HepG2 (cell line): Measurements from ENCODE around the gene QSOX1. TPM values are rescaled to one million over a fixed set of nuclear protein-coding genes. Genes with fewer than 3 reads are reported as not detected.

Experiments
- ATAC-seq: fragments of 200-7000 bp; cut with Tn5 transposase; 3 replicates; pipeline ENCODE4 v1.9.1; 2020; ENCODE audit warnings: mild to moderate bottlenecking, moderate library complexity
- BruUV-seq: library from RNA; stranded (reverse); fragments of 400-500 nt; replicated peaks from 2 replicates; lab custom pipeline; 2021; lab: Mats Ljungman, UMichigan
- CTCF ChIA-PET: fragments of 300-600 bp; formaldehyde crosslinking; extraction: SDS; loops from one replicate; lab custom pipeline; 2021; ENCODE audit warnings: low total read pairs, inconsistent platforms, low intra/inter-chr PET ratio; lab: Yijun Ruan, JAX
- POLR2A ChIA-PET: fragments of 350-600 bp; sonication (Branson Sonifier 250); formaldehyde crosslinking; loops from one replicate; lab custom pipeline; 2020; ENCODE audit warnings: antibody characterized with exemption, inconsistent platforms; lab: Yijun Ruan, JAX
- DNase-seq: peaks from one replicate; pipeline ENCODE4 v3.0.0-alpha.2; 2015; ENCODE audit warnings: low spot score
- FAIRE-seq: peaks from 3 replicates; lab custom pipeline; 2011; peaks lifted over from hg19 to GRCh38; lab: Jason Lieb, UNC
- H2AFZ ChIP-seq: one replicate; pipeline ENCODE4 v1.6.1; 2011; ENCODE audit warnings: low read length, inconsistent platforms
- H3K27ac ChIP-seq: fragments of 300-600 bp; 3 replicates; pipeline ENCODE4 v1.8.0; 2011; ENCODE audit warnings: mixed run types, mild to moderate bottlenecking, mixed read lengths, low read length, inconsistent platforms; ENCODE audit not compliant: insufficient read depth; ENCODE audit errors: extremely low read length
- H3K27me3 ChIP-seq, 2 experiments: fragments of 200-600 bp in 1 of 2; 2 replicates in 1 of 2; 3 replicates in 1 of 2; pipeline versions ENCODE4 v1.6.0 to v1.8.0; 2011; ENCODE audit warnings: low read length in 2 of 2, mild to moderate bottlenecking in 2 of 2, moderate library complexity in 2 of 2, inconsistent platforms in 1 of 2; ENCODE audit not compliant: insufficient read depth in 2 of 2, control insufficient read depth in 1 of 2
- H3K36me3 ChIP-seq, 2 experiments: fragments of 200-600 bp in 1 of 2; replicated peaks in 1 of 2; 2 replicates in 1 of 2; 3 replicates in 1 of 2; pipeline versions ENCODE4 v1.5.1 to v1.8.0; 2011; ENCODE audit warnings: low read length in 2 of 2, inconsistent platforms in 1 of 2; ENCODE audit not compliant: insufficient read depth in 2 of 2, control insufficient read depth in 1 of 2
- H3K4me1 ChIP-seq: 2 replicates; pipeline ENCODE4 v1.5.1; 2012; ENCODE audit warnings: low read length, inconsistent platforms; ENCODE audit not compliant: insufficient read depth
- H3K4me2 ChIP-seq: 2 replicates; pipeline ENCODE4 v1.6.0; 2011; ENCODE audit warnings: low read depth, low read length, inconsistent platforms
- H3K4me3 ChIP-seq, 3 experiments: fragments of 200-600 bp in 1 of 3; sonication (generic), shearing (Covaris generic) in 1 of 3; replicated peaks in 1 of 3; 2 replicates each; pipeline ENCODE4 v1.5.1; 2011 to 2016; ENCODE audit warnings: low read length in 3 of 3, inconsistent platforms in 2 of 3, low read depth in 2 of 3, mild to moderate bottlenecking in 2 of 3, control low read depth in 1 of 3, mixed read lengths in 1 of 3; ENCODE audit not compliant: insufficient read depth in 1 of 3
- H3K79me2 ChIP-seq: one replicate; pipeline ENCODE4 v1.6.1; 2011; ENCODE audit warnings: low read length, inconsistent platforms; ENCODE audit not compliant: insufficient read depth
- H3K9ac ChIP-seq: 2 replicates; pipeline ENCODE4 v1.6.0; 2011; ENCODE audit warnings: mild to moderate bottlenecking, low read depth, low read length, inconsistent platforms; ENCODE audit not compliant: insufficient read depth
- H3K9me3 ChIP-seq: 2 replicates; pipeline ENCODE4 v1.5.1; 2012; ENCODE audit warnings: mild to moderate bottlenecking, low read length
- H4K20me1 ChIP-seq: 2 replicates; pipeline ENCODE4 v1.6.0; 2011; ENCODE audit warnings: inconsistent platforms, mild to moderate bottlenecking, low read length, moderate library complexity; ENCODE audit not compliant: insufficient read depth
- ATF3 ChIP-seq: sonication (generic); formaldehyde crosslinking; IDR thresholded peaks from 2 replicates; pipeline ENCODE4 v1.4.0; 2020; ENCODE audit warnings: missing genetic modification reagents
- MAFK ChIP-seq, 2 experiments: IDR thresholded peaks in 1 of 2; conservative IDR thresholded peaks in 1 of 2; 2 replicates each; pipeline ENCODE4 v1.6.1; 2011; ENCODE audit warnings: improper control_type of control experiment in 2 of 2, low read length in 2 of 2
- NCOA5 ChIP-seq: sonication (generic); formaldehyde crosslinking; IDR thresholded peaks from 2 replicates; pipeline ENCODE4 v1.4.0; 2020; ENCODE audit warnings: missing genetic modification reagents
- RFX5 ChIP-seq: IDR thresholded peaks from 2 replicates; pipeline ENCODE4 v1.6.1; 2011; ENCODE audit warnings: low read depth, low read length, improper control_type of control experiment
- SRSF9 ChIP-seq: fragments of 200-400 bp; formaldehyde crosslinking; IDR thresholded peaks from 2 replicates; pipeline ENCODE4 v1.6.1; 2018; ENCODE audit warnings: borderline replicate concordance, mild to moderate bottlenecking, low read depth, low read length; ENCODE audit not compliant: insufficient read depth, poor library complexity, severe bottlenecking
- ZBTB8A ChIP-seq: sonication (generic); formaldehyde crosslinking; IDR thresholded peaks from 2 replicates; pipeline ENCODE4 v1.4.0; 2020; ENCODE audit warnings: mild to moderate bottlenecking, low read depth, missing genetic modification reagents, borderline replicate concordance
- ZNF260 ChIP-seq: sonication (generic); formaldehyde crosslinking; IDR thresholded peaks from 2 replicates; pipeline ENCODE4 v1.4.0; 2020; ENCODE audit warnings: missing genetic modification reagents, low read depth, mild to moderate bottlenecking, borderline replicate concordance
- ZNF546 ChIP-seq: sonication (generic); formaldehyde crosslinking; conservative IDR thresholded peaks from 2 replicates; pipeline ENCODE4 v1.8.1; 2023; ENCODE audit warnings: mild to moderate bottlenecking, missing genetic modification reagents
- ZNF83 ChIP-seq: sonication (generic); formaldehyde crosslinking; IDR thresholded peaks from 2 replicates; pipeline ENCODE4 v1.4.0; 2020; ENCODE audit warnings: missing genetic modification reagents, mild to moderate bottlenecking, borderline replicate concordance
- WGBS: methylation state at CpG from one replicate; pipeline ENCODE4 v1.1.6; 2017; ENCODE audit warnings: low lambda C conversion rate; 5-methylcytosine and 5-hydroxymethylcytosine counted together
- in situ Hi-C: cut with HindIII; loops from 2 replicates; pipeline ENCODE4 v1.10.0; 2017; ENCODE audit warnings: low pct_unique_long_range_greater_than_20kb; ENCODE audit not compliant: extremely low pct_ligation_motif_present
- intact Hi-C: fragments of 100-400 bp; cut with micrococcal nuclease; formaldehyde crosslinking; loops from one replicate; pipeline ENCODE4 v1.10.0; 2022; ENCODE audit not compliant: unreplicated experiment
- polyA plus RNA-seq, 8 experiments: library from polyadenylated mRNA; depleted of rRNA in 3 of 8; stranded (reverse) in 7 of 8; unstranded in 1 of 8; fragments of >200 nt; fragmentation: Illumina TruSeq in 4 of 8; extraction: Trizol in 4 of 8; gene quantifications; 2 replicates each; pipeline versions ENCODE4 v1.2.1 to v1.2.3, GENCODE V29; 2011 to 2016; ENCODE audit warnings: low read depth in 4 of 8, missing spikeins in 1 of 8, mixed read lengths in 1 of 8; ENCODE audit not compliant: insufficient read depth in 1 of 8
- total RNA-seq, 5 experiments: library from RNA; depleted of rRNA; stranded (reverse); fragments of >200 nt; fragmentation: Illumina TruSeq; extraction: Trizol; gene quantifications; 2 replicates each; pipeline ENCODE4 v1.2.3, GENCODE V29; 2016; ENCODE audit warnings: low read depth in 1 of 5

Gene QSOX1
- total and polyA plus RNA-seq, 2 of the 13 experiments (the other 11 are each of a cell fraction or from before 2014, with no cell fraction given) = 6.8 to 40.2 TPM

- no TSS peak for BruUV-seq
- no peak for DNase-seq
- no peak overlapping the region for H3K27ac ChIP-seq
- no peak for ATAC-seq
- WGBS = 86% methylated on average over 20 of the region's 23 CpGs
- in situ Hi-C loops = loop anchor here (10.0 kb wide), 1 partner anchor 83 kb away; no protein-coding TSS in a partner anchor
- no peaks in the 10 kb centered on the region for H3K79me2 ChIP-seq
- intact Hi-C loops = loop anchor here (10.0 kb wide), 1 partner anchor 63 kb away; no protein-coding TSS in a partner anchor
- ChIA-PET POLR2A (no interaction called here), CTCF (no interaction called here)
- no peak overlapping the region for H3K9ac ChIP-seq
- H3K4me3 ChIP-seq = no peak overlapping the region
- no peak for TF ChIP-seq SRSF9
- TF ChIP-seq ZNF260 (CRISPR knock-in tag) = no peak
- no peak for TF ChIP-seq ZNF83 (CRISPR knock-in tag)
- no peak for TF ChIP-seq NCOA5
- no peak for TF ChIP-seq MAFK (conservative IDR thresholded peaks at IDR 0.05 in 1 of 2, IDR thresholded peaks at IDR 0.05 in 1 of 2; ENCODE audit: low read length in 2 of 2)
- TF ChIP-seq RFX5 = no peak
- no peak for TF ChIP-seq ATF3 (CRISPR knock-in tag)
- no peak for TF ChIP-seq ZBTB8A (CRISPR knock-in tag)
- TF ChIP-seq ZNF546 = no peak
- no peaks in the 10 kb centered on the region for H3K27me3 ChIP-seq
- H2AFZ ChIP-seq = no peak overlapping the region
- no peaks in the 10 kb centered on the region for H3K9me3 ChIP-seq
- H3K36me3 ChIP-seq = no peaks in the 10 kb centered on the region
- FAIRE-seq = no peak
- no peaks in the 10 kb centered on the region for H4K20me1 ChIP-seq
- no peaks in the 10 kb centered on the region for H3K4me1 ChIP-seq
- no peak overlapping the region for H3K4me2 ChIP-seq
Observed at GRCh38 chr1:180181996-180182642, 27.4 kb downstream of the QSOX1 start.
